RWPE1 (cell line): Measurements from ENCODE around the gene ARHGAP40.
A peak's percentile ranks its signal among the peaks of the same experiment; 100 is the strongest.

ENCODE experiments used
- CTCF ChIA-PET: fragments of 350-600 bp; sonication (Branson Sonifier 250); formaldehyde crosslinking; extraction: SDS; loops from one replicate; lab custom pipeline; 2021; lab: Yijun Ruan, JAX
- POLR2A ChIA-PET: fragments of 400-600 bp; formaldehyde crosslinking; extraction: SDS; loops from one replicate; lab custom pipeline; 2020; ENCODE audit warnings: antibody characterized with exemption; ENCODE audit not compliant: low non-redundant PET; lab: Yijun Ruan, JAX
- DNase-seq: peaks from one replicate; pipeline ENCODE4 v3.0.0; 2012; ENCODE audit warnings: low spot score
- H3K27ac ChIP-seq: fragments of 450-650 bp; 2 replicates; pipeline ENCODE4 v1.5.1; 2017
- CTCF ChIP-seq: fragments of 450-650 bp; conservative IDR thresholded peaks from 2 replicates; pipeline ENCODE4 v1.5.1; 2017; ENCODE audit warnings: low read depth, mild to moderate bottlenecking

The ARHGAP40 gene

GRCh38 chr20:38633577-38634093 lies 32.0 kb downstream of the ARHGAP40 start:
- DNase-seq: peak; percentile 88
- H3K27ac ChIP-seq: no peak overlapping the region
- CTCF ChIA-PET: interaction anchor here (0.5 to 2.2 kb wide), 22 partner anchors 10 to 935 kb away, joined by 3 to 12 read pairs (median 3); no protein-coding TSS in a partner anchor
- peak; percentile 99 for TF ChIP-seq CTCF
- POLR2A ChIA-PET: no interaction called here

- peak; percentile 49 for DNase-seq
- TF ChIP-seq CTCF: no peak
These were observed 34.2 kb downstream of the ARHGAP40 start for GRCh38 chr20:38635721-38636288.

GRCh38 chr20:38640521-38640920 lies 38.9 kb downstream of the ARHGAP40 start:
- no peak overlapping the region for H3K27ac ChIP-seq
- CTCF ChIA-PET: interaction anchor here (0.5 to 0.6 kb wide), 2 partner anchors 99 to 158 kb away, joined by 3 read pairs; no protein-coding TSS in a partner anchor
- DNase-seq: no peak
- TF ChIP-seq CTCF: no peak
- POLR2A ChIA-PET: no interaction called here

More at GRCh38 chr20:38635721-38636288, 34.2 kb downstream of the ARHGAP40 start:
- CTCF ChIA-PET: interaction anchor here (1.4 kb wide), 1 partner anchor 13 kb away, joined by 4 read pairs; no protein-coding TSS in a partner anchor
- POLR2A ChIA-PET: no interaction called here
- H3K27ac ChIP-seq: no peak overlapping the region

GRCh38 chr20:38642498-38642897 lies 40.9 kb downstream of the ARHGAP40 start:
- no peak overlapping the region for H3K27ac ChIP-seq
- TF ChIP-seq CTCF: no peak
- no peak for DNase-seq
- ChIA-PET CTCF (interaction anchor here (0.7 to 2.5 kb wide), 5 partner anchors 9 to 217 kb away, joined by 3 to 12 read pairs (median 4); no protein-coding TSS in a partner anchor), POLR2A (no interaction called here)

GRCh38 chr20:38644588-38645260 lies 43.1 kb downstream of the ARHGAP40 start:
- TF ChIP-seq CTCF: no peak
- ChIA-PET CTCF (interaction anchor here (0.7 to 2.0 kb wide), 8 partner anchors 11 to 1393 kb away, joined by 3 to 12 read pairs (median 5); no protein-coding TSS in a partner anchor), POLR2A (no interaction called here)
- DNase-seq: no peak
- H3K27ac ChIP-seq: no peak overlapping the region

GRCh38 chr20:38645351-38645750 lies 43.7 kb downstream of the ARHGAP40 start:
- TF ChIP-seq CTCF: no peak

More at GRCh38 chr20:38645351-38645750, 43.7 kb downstream of the ARHGAP40 start:
- no peak overlapping the region for H3K27ac ChIP-seq
- ChIA-PET CTCF (interaction anchor here (0.6 to 1.6 kb wide), 13 partner anchors 12 to 1394 kb away, joined by 3 to 10 read pairs (median 4); no protein-coding TSS in a partner anchor), POLR2A (no interaction called here)
- DNase-seq: no peak
